Measurements from ENCODE around the gene FGD6.

Gene FGD6

DNA sequence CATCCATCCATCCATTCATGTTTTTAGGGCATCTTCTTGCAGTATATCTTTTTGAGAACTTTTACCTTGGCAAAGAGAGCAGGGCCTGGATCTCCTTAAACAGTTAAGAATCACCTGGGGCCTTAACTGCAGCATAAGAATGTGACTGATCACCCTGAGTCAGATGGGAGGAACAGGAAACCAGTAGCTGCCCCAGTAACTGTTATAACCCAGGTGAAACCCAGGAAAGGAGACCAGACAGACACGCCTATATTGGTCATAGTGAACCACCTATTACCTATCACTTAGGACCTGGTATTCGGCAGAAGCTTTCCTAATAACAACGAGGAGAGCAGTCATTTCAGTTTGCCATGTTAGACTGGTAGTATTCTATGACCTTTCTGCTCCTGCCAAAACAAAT lies 100.5 kb downstream of the FGD6 start:
- Histone ChIP-seq H3K27me3 (replicated peaks; ENCODE audit: control insufficient read depth, insufficient read depth, low read length) (no peaks in the 10 kb centered on the region), H3K36me3 (ENCODE audit: control insufficient read depth, insufficient read depth, low read length) (no peaks in the 10 kb centered on the region; the same call in 1 of the 2 replicates), H3K4me3 (replicated peaks; ENCODE audit: low read depth, low read length) (no peak overlapping the region)
- TF ChIP-seq CTCF (IDR thresholded peaks at IDR 0.05; ENCODE audit: insufficient read depth, low read length, poor library complexity, severe bottlenecking) = no peak
- DNase-seq (ENCODE audit: extremely low read depth, insufficient read length) = no peak

- H3K4me3 ChIP-seq (replicated peaks; ENCODE audit: low read depth, low read length) = no peak overlapping the region
- H3K27me3 ChIP-seq (replicated peaks; ENCODE audit: control insufficient read depth, insufficient read depth, low read length) = no peaks in the 10 kb centered on the region
- no peaks in the 10 kb centered on the region; the same call in 1 of the 2 replicates for H3K36me3 ChIP-seq (ENCODE audit: control insufficient read depth, insufficient read depth, low read length)
- TF ChIP-seq CTCF (IDR thresholded peaks at IDR 0.05; ENCODE audit: insufficient read depth, low read length, poor library complexity, severe bottlenecking) = no peak
- no peak for DNase-seq (ENCODE audit: extremely low read depth, insufficient read length)
These were observed 100.9 kb downstream of the FGD6 start for GRCh38 chr12:95116341-95116740.

- no peak for TF ChIP-seq CTCF (IDR thresholded peaks at IDR 0.05; ENCODE audit: insufficient read depth, low read length, poor library complexity, severe bottlenecking)
- Histone ChIP-seq H3K36me3 (ENCODE audit: control insufficient read depth, insufficient read depth, low read length) (peaks cover under 1% of the 10 kb centered on the region; the same call in 1 of the 2 replicates), H3K27me3 (replicated peaks; ENCODE audit: control insufficient read depth, insufficient read depth, low read length) (no peaks in the 10 kb centered on the region), H3K4me3 (replicated peaks; ENCODE audit: low read depth, low read length) (no peak overlapping the region)
- no peak for DNase-seq (ENCODE audit: extremely low read depth, insufficient read length)
These were observed 101.6 kb downstream of the FGD6 start for GRCh38 chr12:95115641-95116040.

GRCh38 chr12:95114766-95115405 lies 102.4 kb downstream of the FGD6 start:
- H3K4me3 ChIP-seq (replicated peaks; ENCODE audit: low read depth, low read length) = no peak overlapping the region
- no peak for TF ChIP-seq CTCF (IDR thresholded peaks at IDR 0.05; ENCODE audit: insufficient read depth, low read length, poor library complexity, severe bottlenecking)
- no peaks in the 10 kb centered on the region for H3K27me3 ChIP-seq (replicated peaks; ENCODE audit: control insufficient read depth, insufficient read depth, low read length)
- peaks cover 2% of the 10 kb centered on the region; the same call in 1 of the 2 replicates for H3K36me3 ChIP-seq (ENCODE audit: control insufficient read depth, insufficient read depth, low read length)
- no peak for DNase-seq (ENCODE audit: extremely low read depth, insufficient read length)

DNA sequence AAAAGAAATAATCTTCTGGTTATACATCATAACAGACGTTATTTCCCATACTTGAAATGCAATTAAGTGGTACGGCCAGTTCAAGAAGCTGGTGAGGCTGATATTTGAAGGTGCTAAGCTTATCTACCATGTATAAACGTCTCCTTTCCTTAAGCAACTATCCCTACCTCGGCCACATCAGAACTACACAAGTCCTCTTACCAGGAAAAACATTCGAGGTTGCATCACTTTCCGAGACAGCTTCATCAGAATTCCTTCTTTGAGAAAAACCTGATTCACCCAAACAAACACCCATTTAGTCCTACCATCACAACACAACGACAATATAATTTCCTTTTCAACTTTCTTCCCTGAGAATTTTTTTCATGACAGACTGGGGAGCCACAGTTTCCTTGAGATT lies 109.9 kb downstream of the FGD6 start:
- Histone ChIP-seq H3K27me3 (replicated peaks; ENCODE audit: control insufficient read depth, insufficient read depth, low read length) (no peaks in the 10 kb centered on the region), H3K4me3 (replicated peaks; ENCODE audit: low read depth, low read length) (no peak overlapping the region), H3K36me3 (ENCODE audit: control insufficient read depth, insufficient read depth, low read length) (peaks cover 2% of the 10 kb centered on the region; the same call in 1 of the 2 replicates)
- no peak for TF ChIP-seq CTCF (IDR thresholded peaks at IDR 0.05; ENCODE audit: insufficient read depth, low read length, poor library complexity, severe bottlenecking)
- no peak for DNase-seq (ENCODE audit: extremely low read depth, insufficient read length)

- Histone ChIP-seq H3K36me3 (ENCODE audit: control insufficient read depth, insufficient read depth, low read length) (0 out of 2 replicates have a peak, but pooled peaks cover under 1% of the 10 kb centered on the region), H3K27me3 (replicated peaks; ENCODE audit: control insufficient read depth, insufficient read depth, low read length) (no peaks in the 10 kb centered on the region), H3K4me3 (replicated peaks; ENCODE audit: low read depth, low read length) (no peak overlapping the region)
- no peak for TF ChIP-seq CTCF (IDR thresholded peaks at IDR 0.05; ENCODE audit: insufficient read depth, low read length, poor library complexity, severe bottlenecking)
- no peak for DNase-seq (ENCODE audit: extremely low read depth, insufficient read length)
These were observed 111.7 kb downstream of the FGD6 start for GRCh38 chr12:95105540-95105939.
